Sigmoid colon (tissue), 4 donors: ENCODE measurements around the gene PLB1.

Experiments
- CTCF ChIP-seq, 4 experiments: fragments of 450-650 bp in 3 of 4; fragments of 200-600 bp in 1 of 4; IDR thresholded peaks; one replicate each; pipeline ENCODE4 v1.5.1; 2016 to 2019; ENCODE audit warnings: antibody characterized with exemption in 4 of 4, mild to moderate bottlenecking in 3 of 4, moderate library complexity in 2 of 4
- EP300 ChIP-seq, 4 donors: sonication (generic); formaldehyde crosslinking; IDR thresholded peaks; one replicate each; pipeline ENCODE4 v1.6.1; 2017; ENCODE audit warnings: antibody characterized with exemption in 4 of 4
- POLR2A ChIP-seq, 2 donors: fragments of 450-650 bp; IDR thresholded peaks; one replicate each; pipeline ENCODE4 v1.6.1; 2016; ENCODE audit warnings: antibody characterized with exemption in 2 of 2, mild to moderate bottlenecking in 2 of 2, moderate library complexity in 2 of 2
- POLR2AphosphoS5 ChIP-seq, 4 donors: sonication (generic); formaldehyde crosslinking; IDR thresholded peaks; one replicate each; pipeline ENCODE4 v1.6.1; 2017; ENCODE audit warnings: antibody characterized with exemption in 4 of 4

GRCh38 chr2:28564346-28564745 is 68.5 kb downstream of the PLB1 start:
- no peak for TF ChIP-seq CTCF (IDR thresholded peaks at IDR 0.05)
- TF ChIP-seq POLR2A (IDR thresholded peaks at IDR 0.05): no peak
- TF ChIP-seq EP300 (IDR thresholded peaks at IDR 0.05): no peak
- TF ChIP-seq POLR2AphosphoS5 (IDR thresholded peaks at IDR 0.05): no peak
